LNCAP (cell line): ENCODE measurements around the gene CAMTA1.

Experiments
- TF ChIP-seq, protein P1 (sequence below): fragments of 450-650 bp; IDR thresholded peaks from 2 replicates; pipeline ENCODE4 v1.5.1; 2017; ENCODE audit warnings: mild to moderate bottlenecking

Gene CAMTA1

DNA sequence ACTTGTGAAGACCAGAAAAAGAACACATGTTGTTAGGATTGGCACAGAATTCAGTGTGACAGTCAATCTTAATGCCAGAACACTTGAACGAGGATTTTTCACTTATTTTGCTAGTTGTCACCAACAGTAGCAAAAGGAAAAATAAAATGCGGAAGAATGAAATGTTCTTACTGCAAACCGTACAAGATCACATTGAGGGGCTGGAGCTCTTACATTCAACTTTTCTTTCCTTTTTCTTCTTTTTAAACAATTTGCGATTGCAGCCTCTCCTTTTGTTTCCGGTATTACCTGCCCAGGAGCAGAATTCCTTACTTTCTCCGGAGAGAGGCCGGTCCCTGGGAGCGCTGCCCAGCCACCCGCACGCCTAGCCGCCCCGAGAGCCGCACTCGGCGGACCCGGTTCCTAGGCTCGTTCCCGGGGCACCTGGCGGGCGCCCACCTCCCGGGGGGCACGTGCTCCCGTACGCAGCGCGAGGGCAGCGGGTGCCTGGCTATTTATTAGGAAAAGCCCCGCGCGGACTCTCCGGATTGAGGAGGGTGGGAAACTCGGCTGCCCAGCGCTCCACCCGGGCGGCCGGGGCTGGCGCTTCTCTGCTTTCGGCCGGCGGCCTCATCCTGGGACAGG is 1.2 kb upstream of the CAMTA1 start:
- TF ChIP-seq, protein P1, sequence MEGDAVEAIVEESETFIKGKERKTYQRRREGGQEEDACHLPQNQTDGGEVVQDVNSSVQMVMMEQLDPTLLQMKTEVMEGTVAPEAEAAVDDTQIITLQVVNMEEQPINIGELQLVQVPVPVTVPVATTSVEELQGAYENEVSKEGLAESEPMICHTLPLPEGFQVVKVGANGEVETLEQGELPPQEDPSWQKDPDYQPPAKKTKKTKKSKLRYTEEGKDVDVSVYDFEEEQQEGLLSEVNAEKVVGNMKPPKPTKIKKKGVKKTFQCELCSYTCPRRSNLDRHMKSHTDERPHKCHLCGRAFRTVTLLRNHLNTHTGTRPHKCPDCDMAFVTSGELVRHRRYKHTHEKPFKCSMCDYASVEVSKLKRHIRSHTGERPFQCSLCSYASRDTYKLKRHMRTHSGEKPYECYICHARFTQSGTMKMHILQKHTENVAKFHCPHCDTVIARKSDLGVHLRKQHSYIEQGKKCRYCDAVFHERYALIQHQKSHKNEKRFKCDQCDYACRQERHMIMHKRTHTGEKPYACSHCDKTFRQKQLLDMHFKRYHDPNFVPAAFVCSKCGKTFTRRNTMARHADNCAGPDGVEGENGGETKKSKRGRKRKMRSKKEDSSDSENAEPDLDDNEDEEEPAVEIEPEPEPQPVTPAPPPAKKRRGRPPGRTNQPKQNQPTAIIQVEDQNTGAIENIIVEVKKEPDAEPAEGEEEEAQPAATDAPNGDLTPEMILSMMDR, result no peak

DNA sequence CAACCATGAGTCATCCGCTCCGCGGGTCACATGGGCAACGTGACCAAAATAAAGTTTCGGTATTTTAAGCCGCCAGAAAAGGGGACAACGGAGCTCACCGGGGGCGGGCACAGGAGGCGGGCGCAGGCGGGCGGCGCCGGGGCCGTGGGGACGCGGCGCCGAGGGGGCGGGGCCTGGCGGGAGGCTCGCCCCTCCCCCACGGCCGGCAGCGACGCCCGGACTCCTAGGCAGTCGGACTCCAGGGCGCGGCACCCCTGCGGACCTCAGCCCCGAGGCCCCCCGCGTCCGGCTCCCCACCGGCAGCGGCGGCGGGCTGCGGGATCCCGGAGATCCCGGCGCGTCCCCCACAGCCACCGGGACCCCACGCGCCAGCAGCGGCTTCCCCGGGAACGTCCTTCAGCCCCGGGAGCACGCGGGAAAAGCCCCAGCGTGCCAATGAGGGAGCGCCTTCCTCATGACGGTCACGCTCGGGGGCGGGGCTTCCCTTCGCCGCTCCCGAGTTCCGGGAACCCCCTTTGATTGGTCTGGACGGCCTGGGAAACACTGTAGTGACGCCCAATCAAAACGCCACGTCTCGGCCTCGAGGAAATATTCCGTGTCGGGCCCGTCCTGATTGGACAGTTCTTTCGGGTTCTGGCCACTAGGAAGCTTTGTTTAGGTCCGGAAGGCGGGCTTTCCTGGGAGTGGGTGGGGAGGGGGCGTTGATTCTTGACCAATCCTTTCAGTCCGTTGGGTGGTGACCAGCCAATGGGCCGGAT is 515 bp upstream of the CAMTA1 start:
- TF ChIP-seq, protein P1, result no peak

DNA sequence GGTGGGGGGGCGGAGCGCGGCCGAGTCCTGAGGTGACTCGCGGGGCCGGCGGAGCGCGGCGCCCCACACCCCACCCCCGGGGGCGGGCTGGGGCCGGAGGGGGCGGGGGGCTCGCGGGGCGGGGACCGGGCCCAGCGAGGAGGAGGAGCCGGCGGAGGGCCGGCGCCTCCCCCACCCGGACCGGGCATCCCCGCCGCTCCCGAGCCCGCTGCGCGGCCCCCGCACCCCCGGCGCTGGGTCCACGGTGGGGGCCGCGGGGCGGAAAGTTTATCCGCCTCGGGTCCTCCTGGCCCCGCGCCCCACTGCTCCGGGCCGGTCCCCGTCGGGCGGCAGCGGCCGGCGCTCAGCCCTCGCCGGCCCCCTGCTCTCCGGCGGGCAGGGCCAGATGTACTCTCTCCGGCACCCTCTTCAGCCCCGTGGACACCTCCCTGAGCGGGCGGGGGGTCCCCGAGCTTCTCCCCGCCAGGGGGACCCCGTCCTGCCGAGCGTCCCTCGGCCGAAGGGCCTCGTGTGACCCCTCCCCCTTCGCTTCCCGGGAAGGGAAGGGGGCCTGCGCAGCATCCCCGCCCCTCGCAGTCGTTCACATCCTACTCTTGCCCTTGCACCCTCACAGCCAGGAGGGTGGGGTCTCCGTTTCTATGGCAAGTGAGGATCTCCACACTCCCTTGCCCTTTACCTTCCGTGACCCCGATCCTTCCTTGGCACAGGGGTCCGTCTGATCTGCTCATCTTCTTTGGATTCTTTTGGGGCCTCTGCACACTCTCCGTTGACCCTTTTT is 663 bp downstream of the CAMTA1 start:
- TF ChIP-seq, protein P1, result no peak

DNA sequence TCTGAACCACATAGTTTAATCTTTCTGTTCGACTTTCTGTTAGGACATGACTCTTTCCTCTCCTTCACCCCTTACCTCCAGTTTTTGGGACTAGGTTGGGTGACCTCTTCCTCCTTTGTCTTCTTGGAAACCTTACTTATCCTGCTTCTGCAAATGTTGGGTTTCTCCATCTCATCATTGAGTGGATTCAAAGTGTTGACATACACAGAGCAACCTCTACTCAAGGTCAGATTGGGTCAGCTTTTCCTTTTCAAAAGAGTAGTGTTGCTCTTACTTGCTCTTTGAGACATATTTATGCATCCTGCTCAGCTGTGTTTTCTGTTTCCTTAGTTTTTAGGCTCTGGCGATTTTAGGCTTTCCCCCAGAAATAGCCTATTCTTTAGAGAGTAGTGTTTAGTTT is 3.7 kb downstream of the CAMTA1 start:
- TF ChIP-seq, protein P1, result no peak

DNA sequence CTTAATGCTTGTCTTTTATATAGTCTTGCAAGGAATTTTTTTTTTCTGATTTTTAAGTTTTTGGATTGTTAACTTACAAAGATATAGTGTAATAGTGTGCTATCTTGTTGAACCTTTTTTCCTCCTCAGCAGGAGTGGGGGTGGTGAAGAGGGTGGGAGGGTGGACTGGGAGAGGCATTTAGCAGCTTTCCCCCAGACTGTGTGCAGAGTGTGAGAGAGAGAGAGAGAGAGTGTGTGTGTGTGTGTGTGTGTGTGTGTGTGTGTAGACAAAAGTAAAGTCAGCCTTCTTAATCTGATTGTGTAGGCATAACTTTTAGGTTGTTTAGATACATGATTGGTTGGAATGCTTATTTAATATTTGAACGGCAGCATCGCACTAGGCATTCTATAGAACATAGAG is 4.9 kb downstream of the CAMTA1 start:
- TF ChIP-seq, protein P1, result no peak

DNA sequence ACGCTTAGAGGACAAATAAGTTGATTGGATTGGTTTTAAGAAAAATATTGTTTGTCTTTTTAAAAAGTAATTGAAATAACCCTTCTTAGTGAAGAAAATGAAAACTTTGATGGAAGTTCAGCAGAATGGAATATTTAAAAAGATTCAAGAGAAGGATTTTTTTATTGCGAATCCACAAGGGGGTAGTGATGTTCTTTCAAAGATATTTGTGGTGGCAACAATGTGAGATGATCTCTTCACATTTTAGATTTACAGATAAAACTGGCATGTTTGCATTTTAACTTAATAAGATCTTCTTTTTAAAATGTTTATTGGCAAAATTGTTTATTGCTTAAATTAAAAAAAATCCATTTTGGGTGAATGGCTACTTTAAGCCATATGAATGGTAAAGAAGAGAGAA is 8.9 kb downstream of the CAMTA1 start:
- TF ChIP-seq, protein P1, result peak; percentile 56

DNA sequence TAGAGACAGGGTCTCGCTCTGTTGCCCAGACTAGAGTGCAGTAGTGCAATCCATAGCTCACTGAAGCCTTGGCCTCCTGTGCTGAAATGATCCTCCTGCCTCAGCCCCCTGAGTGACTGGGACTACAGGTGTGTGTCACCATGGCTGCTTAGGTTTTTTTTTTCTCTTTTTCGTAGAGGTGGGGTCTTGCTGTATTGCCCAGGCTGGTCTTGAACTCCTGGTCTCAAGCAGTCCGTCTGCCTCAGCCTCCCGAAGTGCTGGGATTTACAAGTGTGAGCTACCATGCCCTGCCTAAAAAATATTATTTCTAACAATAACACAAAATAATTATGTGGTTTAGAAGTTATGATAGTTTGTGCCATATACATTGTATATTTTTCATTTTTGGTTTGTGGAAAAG is 9.9 kb downstream of the CAMTA1 start:
- TF ChIP-seq, protein P1, result no peak
